Fibroblast of lung (primary cell): ENCODE measurements around the gene HLA-DRB5.

ENCODE experiments used
- CTCF ChIP-seq, 2 donors: IDR thresholded peaks in 1 of 2; conservative IDR thresholded peaks in 1 of 2; 1 replicate in 1 of 2; 2 replicates in 1 of 2; pipeline ENCODE4 v1.5.1; 2011 to 2012; ENCODE audit warnings: low read length in 2 of 2, control low read depth in 1 of 2, inconsistent platforms in 1 of 2, low read depth in 1 of 2, mild to moderate bottlenecking in 1 of 2
- EZH2 ChIP-seq: IDR thresholded peaks from 2 replicates; pipeline ENCODE4 v1.5.1; 2012; ENCODE audit warnings: low read length, control low read depth, mild to moderate bottlenecking; ENCODE audit errors: missing control alignments

- no peak for TF ChIP-seq CTCF (conservative IDR thresholded peaks at IDR 0.05 in 1 of 2, IDR thresholded peaks at IDR 0.05 in 1 of 2; ENCODE audit: low read depth in 1 of 2, low read length in 2 of 2)
- no peak for TF ChIP-seq EZH2
Measured at GRCh38 chr6:32522302-32523047, 7.6 kb downstream of the HLA-DRB5 start.
